Measurements from ENCODE around the gene ABCB10.

DNA sequence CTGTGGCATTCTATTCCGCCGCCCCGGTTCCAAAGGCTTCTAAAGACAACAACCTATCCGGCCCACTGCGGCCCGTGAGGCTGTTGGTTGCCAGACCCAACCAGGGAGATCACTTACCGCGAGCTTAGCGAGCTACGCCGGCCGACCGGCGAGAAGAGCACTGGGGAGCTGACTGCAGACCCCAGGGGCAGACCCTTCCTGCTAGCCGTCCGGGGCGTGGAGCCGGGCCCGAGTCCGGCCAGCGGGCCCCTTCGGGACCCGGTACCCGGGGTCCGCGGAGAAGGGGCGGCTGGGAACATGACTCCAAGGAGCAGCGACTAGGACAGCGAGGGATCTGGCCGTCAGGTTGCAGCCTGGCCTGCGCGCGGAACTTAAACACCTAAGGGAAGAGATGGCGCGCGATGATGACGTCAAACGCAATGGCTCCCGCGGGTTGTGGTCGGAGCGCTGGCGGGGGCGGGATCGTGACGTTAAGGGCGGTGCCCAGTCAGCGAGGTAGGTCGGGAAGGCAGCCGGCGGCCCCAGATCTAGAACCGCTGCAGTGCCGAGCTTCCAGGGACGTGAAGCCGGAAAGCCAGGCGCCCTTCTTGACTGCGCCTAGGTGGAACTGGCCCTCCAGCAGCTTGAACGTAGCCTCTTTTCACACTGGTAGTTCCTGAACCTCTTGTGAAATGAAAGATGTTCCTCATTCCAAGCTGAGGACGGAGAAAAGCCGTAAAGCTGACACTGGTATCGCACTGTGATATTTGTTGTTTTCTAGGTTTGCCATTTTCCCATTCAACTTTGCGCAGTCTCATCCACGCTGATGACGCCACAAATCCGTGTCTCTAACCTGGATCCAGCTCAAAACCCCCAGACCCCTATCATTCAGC, 50.3 kb downstream of the ABCB10 start, which contains the start of gene NUP133:
- peak; percentile 94 to 98 (median 98) for TF ChIP-seq POLR2AphosphoS5 (IDR thresholded peaks at IDR 0.05)
- TF ChIP-seq, protein P1, sequence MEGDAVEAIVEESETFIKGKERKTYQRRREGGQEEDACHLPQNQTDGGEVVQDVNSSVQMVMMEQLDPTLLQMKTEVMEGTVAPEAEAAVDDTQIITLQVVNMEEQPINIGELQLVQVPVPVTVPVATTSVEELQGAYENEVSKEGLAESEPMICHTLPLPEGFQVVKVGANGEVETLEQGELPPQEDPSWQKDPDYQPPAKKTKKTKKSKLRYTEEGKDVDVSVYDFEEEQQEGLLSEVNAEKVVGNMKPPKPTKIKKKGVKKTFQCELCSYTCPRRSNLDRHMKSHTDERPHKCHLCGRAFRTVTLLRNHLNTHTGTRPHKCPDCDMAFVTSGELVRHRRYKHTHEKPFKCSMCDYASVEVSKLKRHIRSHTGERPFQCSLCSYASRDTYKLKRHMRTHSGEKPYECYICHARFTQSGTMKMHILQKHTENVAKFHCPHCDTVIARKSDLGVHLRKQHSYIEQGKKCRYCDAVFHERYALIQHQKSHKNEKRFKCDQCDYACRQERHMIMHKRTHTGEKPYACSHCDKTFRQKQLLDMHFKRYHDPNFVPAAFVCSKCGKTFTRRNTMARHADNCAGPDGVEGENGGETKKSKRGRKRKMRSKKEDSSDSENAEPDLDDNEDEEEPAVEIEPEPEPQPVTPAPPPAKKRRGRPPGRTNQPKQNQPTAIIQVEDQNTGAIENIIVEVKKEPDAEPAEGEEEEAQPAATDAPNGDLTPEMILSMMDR (IDR thresholded peaks at IDR 0.05 in 8 of 11, conservative IDR thresholded peaks at IDR 0.05 in 3 of 11), result peak in 3 of 11 experiments; percentile 7 to 23 (median 9)
